Inflammatory macrophage treated with lipopolysaccharide for 4 hours (primary cell): Measurements from ENCODE around the gene MPZL3.
"Not testable (repeated sequence)": the region's sequence is repeated elsewhere in the genome, so short reads cannot be mapped to it uniquely, and the experiment has no call there.

Experiments used
- DNase-seq: peaks from one replicate; pipeline ENCODE4 v3.0.0-alpha.2; 2020

The MPZL3 gene

DNA sequence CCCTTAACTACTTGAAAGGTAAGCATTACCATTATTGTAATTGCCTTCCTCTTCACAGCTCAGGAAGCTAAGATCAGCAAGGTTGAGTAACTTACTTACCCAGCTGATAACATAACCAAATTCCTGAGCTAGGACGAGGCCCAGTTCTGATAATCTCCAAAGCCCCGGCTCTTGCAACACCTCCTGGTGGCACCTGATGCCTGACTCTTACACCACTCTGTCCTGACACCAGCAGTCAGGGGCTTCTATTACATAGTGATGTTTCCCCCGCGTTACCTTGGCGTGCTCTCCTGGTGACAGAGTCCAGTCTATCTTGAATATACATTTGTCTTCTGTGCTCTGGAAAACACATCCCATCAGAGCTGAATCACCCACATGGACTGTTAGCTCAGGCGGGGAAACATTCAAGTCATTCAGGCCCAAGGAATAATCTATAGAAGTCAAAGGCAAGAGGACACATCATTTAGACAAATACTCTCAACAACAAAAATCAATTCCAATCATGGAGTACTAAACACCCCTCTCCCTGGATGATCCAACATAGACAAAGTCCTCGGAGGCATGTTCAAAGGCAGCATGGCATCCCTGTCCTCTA is 39.9 kb downstream of the MPZL3 start:
- no peak for DNase-seq

DNA sequence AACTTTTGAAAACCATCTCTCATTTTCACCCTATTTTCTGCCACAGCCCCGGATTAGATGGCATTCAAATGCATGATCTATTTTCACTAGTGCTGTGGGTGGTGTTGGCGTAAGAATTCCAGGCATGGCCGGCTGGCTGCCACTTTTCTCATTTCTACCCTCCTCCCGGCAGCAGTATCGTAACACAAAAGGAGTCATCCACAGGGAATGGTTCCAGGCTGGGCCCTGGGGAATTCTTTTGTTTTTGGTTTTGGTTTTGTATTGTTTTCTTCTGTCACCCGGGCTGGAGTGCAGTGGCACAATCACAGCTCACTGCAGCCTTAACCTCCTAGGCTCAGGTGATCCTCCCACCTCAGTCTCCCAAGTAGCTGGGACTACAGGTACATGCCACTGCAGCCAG is 41.2 kb downstream of the MPZL3 start:
- DNase-seq: no peak

- no peak for DNase-seq
These were observed 41.8 kb downstream of the MPZL3 start for GRCh38 chr11:118210323-118210722.

DNA sequence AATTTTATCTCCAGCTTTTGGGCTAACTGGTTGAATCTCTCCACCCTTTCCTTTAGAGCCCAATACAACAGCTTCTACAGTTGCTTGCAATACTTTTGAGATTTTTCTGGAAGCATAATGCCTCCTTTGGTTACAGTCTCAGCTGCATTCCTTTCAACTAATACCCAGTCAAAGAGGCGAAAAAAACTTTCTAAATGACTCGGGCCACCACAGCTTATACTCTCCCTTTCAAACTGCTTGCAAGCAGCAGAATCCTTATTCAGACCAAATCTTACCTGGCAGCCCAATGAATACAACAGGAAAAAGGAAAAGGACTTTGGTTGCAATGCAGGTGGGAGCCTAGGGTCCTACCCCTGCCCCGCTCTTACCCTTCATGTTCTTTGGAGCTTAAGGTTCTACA is 43.1 kb downstream of the MPZL3 start:
- no peak for DNase-seq

DNA sequence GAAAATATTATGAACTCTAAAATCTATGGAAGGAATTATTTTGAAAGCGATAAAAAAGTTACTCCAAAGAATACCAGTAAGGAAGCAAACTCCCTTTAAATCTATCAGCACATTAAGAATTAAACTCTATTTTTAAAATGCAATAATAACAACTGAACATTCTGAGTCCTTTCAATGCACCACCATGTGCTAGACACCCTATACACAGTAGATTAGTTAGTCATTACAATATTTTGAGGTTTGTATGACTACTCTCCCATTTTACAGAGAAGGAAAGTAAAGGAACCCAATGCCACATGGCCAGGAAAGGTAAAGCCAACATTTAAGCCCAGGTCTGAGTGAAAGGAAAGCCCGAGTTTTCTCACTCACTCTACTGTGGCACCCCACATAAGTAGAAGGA is 45.1 kb downstream of the MPZL3 start:
- no peak for DNase-seq

DNA sequence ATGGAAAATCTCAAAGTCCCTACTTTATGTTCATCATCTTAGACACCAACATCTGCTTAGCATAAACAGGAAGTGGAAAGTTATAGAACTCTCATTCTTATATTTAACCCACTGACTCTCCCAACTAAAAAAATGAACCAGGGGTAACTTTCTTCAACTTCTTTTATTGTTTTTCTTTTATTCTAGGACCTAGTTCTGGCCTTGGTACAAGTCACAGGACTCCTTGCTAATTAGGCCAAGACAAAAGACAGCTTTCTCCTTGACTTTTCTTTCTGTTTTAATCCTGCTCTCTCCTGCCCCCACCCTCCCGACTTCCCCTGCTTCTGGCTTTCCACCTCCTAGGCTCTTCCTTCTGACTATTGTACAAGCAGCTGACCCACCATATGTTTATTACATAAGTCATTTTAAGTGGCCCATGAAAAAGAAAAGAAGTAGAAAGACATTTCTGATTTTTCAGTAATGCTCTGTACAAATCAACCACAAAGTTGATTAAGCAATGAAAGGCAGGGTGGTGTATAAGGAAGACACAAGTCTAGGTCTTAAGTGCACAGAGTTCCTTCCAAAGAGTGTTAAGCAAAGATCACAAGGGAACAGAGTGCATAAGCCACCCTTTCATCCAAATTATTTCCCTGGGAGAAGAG is 45.7 kb downstream of the MPZL3 start:
- DNase-seq: peak; percentile 93

GRCh38 chr11:118205606-118206378 is 46.4 kb downstream of the MPZL3 start:
- no peak for DNase-seq

- no peak for DNase-seq
These were observed 49.4 kb downstream of the MPZL3 start for GRCh38 chr11:118202599-118203422.

DNA sequence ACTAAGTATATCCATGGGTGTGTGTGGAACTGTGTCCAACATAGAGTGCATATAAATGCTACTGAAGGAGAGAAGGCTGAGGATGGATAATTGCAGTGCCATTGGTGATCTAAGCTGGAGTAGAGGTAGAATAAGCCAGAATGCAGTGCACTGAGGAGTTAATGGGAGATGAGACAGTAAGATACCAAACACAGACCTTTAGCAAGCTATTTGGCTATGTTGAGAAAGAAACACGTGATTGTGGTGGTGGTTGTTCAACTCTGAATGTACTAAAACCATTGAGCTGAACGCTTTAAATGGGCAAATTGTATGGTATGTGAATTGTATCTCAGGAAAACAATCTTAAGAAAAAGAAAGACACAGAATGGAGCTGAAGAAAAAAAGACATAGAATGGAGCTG is 50.2 kb downstream of the MPZL3 start:
- no peak for DNase-seq

DNA sequence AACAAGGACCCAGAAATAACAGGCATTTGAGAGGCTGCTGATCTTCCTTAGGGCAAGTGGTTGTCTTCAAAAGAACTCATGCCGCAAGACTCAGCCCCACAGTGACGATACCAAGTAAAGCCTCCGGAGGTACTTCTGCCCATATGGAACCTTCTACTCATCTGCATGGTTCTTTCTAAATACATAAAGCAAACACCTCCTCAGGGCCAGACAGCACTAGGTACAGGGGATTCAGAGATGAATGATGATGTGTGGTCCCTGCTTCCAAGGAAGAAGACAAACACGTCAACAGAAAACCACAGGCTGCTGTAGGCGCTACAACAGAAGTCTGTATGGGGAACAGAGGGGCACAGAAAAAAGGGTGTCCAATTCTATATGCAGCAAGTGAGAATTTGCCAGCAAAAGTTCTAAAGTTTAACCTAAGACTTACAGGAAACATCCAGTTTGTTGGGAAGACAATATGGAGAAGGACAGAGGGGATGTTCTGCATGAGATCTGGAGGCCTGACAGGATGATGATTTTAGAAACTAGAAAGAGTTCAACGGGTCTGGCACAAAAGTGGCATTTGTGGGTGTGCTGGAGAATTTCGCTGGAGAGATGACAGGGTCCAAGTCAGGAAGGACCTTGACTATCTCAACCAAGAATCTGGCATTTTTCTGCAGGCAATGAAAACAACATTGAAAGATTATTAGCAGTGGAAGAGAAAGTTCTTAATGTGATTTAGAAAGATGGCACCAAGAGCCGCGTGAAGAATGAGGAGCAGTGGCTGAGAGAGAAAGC is 51.1 kb downstream of the MPZL3 start:
- DNase-seq: no peak

GRCh38 chr11:118200497-118200896 is 51.7 kb downstream of the MPZL3 start:
- no peak for DNase-seq

GRCh38 chr11:118199135-118199534 is 53.0 kb downstream of the MPZL3 start:
- no peak for DNase-seq

GRCh38 chr11:118198370-118198769 is 53.8 kb downstream of the MPZL3 start:
- peak; percentile 73 for DNase-seq

DNA sequence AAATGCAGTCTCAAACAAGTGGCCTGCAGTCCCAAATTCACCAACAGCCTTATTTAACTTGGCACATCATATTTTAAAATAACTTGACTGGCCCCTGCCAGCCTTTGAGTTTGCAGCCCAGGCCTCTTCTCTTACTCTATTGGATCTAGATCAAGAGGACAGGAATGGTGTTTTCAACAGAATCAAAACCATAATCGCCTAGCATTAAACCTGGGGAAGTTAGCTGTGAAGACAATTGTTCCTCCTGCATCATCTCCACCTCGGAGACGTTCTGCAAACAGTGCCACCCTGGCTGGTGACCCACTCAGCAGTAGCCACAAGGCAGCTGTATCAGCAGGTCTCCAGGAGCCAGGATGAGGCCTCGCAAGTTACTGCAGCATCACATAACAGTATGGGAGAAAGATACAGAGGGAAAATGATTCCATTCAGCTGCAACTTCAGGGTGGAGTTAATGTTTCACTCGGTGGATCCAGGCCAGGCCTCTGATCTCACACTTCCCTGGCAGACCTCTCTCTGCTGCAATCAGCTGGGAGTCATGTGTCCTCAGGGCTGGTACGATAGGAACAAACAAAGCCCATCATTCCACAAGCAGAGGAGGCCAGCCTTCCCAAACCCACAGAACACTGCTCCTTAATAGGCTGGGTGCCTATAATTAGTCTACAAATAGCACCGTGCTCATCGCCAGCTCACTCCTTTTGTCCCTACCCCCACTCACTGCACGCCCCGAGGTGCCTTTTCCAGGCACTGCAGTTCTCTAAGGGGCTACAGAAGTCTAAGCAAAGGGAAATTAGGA is 57.1 kb downstream of the MPZL3 start:
- peak; percentile 30 for DNase-seq

GRCh38 chr11:118193910-118194566 is 58.1 kb downstream of the MPZL3 start:
- DNase-seq: no peak

GRCh38 chr11:118192817-118193216 is 59.3 kb downstream of the MPZL3 start:
- DNase-seq: not testable (repeated sequence)

DNA sequence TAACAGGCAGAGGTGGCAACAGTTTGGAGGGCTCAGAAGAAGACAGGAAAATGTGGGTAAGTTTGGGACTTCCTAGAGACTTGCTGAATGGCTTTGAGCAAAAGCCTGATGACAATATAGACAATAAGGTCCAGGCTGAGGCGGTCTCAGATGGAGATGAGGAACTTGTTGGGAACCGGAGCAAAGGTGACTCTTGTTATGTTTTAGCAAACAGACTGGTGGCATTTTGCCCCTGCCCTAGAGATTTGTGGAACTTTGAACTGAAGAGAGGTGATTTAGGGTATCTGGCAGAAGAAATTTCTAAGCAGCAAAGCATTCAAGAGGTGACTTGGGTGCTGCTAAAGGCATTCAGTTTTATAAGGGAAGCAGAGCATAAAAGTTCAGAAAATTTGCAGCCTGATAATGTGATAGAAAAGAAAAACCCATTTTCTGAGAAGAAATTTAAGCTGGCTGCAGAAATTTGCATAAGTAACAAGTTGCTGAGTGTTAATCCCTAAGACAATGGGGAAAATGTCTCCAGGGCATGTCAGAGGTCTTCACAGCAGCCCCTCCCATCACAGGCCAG is 61.1 kb downstream of the MPZL3 start:
- not testable (repeated sequence) for DNase-seq

DNA sequence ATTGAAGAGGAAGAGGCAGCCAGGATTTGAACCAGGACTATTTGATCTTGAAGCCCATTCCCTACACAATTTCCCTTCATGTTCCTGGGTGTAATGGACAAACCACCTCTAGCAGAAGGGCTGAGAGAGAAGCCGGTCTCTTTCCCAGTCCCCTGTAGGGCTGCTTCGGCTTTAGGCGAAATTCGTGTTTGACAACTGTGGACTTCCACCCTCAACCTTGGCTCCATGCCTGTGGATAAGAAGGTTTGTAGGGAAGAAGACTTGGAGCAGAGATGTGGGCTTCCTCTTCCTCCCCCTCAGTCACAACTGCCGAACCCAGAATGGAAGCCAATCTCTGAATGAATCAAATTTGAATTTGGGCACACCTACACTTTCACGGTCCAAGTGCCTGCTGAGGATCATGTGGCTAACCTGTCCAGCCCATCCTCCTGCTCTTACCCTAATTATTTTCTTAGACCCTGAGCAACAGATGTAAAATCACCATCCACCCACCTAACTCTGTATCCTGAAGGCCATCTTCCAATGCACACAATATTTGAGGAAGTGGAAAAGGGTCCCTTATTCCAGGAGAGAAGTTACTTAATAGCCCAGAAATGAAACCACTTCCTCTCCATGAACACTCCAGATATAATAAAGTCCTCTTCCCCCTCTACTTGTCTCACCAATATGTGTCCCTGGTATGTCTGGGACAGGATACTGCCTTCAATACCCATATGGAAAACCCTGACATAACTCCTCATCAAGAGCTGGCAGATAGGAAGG is 65.6 kb downstream of the MPZL3 start:
- DNase-seq: peak; percentile 58

- DNase-seq: peak; percentile 73
These were observed 67.2 kb downstream of the MPZL3 start for GRCh38 chr11:118184784-118185579.
